Heart left ventricle (tissue), 13 donors: Measurements from ENCODE around the gene ANAPC2.

Experiments used
- CTCF ChIP-seq, 12 donors: fragments of 200-600 bp; sonication (generic) in 4 of 12; IDR thresholded peaks; one replicate each; pipeline versions ENCODE4 v1.5.0 to v1.8.0; 2018 to 2022; ENCODE audit warnings: antibody characterized with exemption in 12 of 12, mild to moderate bottlenecking in 5 of 12
- POLR2A ChIP-seq, 2 donors: fragments of 450-650 bp; IDR thresholded peaks; one replicate each; pipeline ENCODE4 v1.6.1; 2017; ENCODE audit warnings: antibody characterized with exemption in 2 of 2, mild to moderate bottlenecking in 2 of 2, moderate library complexity in 2 of 2
- donor health status: ischemic (EF 13 %, LVEDD 7.1; RV severe dilation, severe dysfunction).
- donor health status: DM: no; HTN: yes; CAD: no.
- donor health status: DM: no; HTN: no; CAD: no.
- donor health status: ischemic (EF 25% LVEDD 6.9; RV normal size, moderate dysfunction).
- donor health status: ischemic (EF 25% LVEDD 5.7; RV mildly dilated, moderate dysfunction).
- donor health status: ischemic (EF 35%, LVEDD 5.7; RV mildly dilated, moderate dysfunction).
- donor health status: nonischemic (EF 11% LVEDD 7.7; RV severe dilation, severe dysfunction).
- donor health status: DM: yes; HTN: yes; CAD: no.
- donor health status: PGD.
- donor health status: ischemic (EF 29% LVEDD 5.4; RV normal size, mild dysfunction).
- donor health status: nonischemic (EF 23%, LVEDD 6.1; RV moderate dilation, normal function).

- TF ChIP-seq CTCF (IDR thresholded peaks at IDR 0.05): no peak
- no peak for TF ChIP-seq POLR2A (IDR thresholded peaks at IDR 0.05)
Measured at GRCh38 chr9:137150617-137151457, 37.5 kb downstream of the ANAPC2 start.
